Fibroblast of lung (primary cell): ENCODE data around the gene IARS1. TPM values are rescaled to one million over a fixed set of nuclear protein-coding genes. Genes with fewer than 3 reads are reported as not detected.
A peak's percentile ranks its signal among the peaks of the same experiment; 100 is the strongest.

Source experiments
- DNase-seq, 2 donors: peaks; one replicate each; pipeline versions ENCODE4 v3.0.0 to v3.0.0-alpha.2; 2010; ENCODE audit warnings: low read depth in 2 of 2
- H2AFZ ChIP-seq: 2 replicates; pipeline ENCODE4 v1.5.1; 2012; ENCODE audit warnings: low read length, control low read depth, inconsistent platforms
- H3K27ac ChIP-seq: 2 replicates; pipeline ENCODE4 v1.5.1; 2011; ENCODE audit warnings: low read length, control low read depth; ENCODE audit not compliant: insufficient read depth
- H3K27me3 ChIP-seq: 2 replicates; pipeline ENCODE4 v1.5.1; 2011; ENCODE audit warnings: mild to moderate bottlenecking, low read length; ENCODE audit not compliant: control insufficient read depth, insufficient read depth
- H3K36me3 ChIP-seq: 2 replicates; pipeline ENCODE4 v1.5.1; 2011; ENCODE audit warnings: low read length; ENCODE audit not compliant: control insufficient read depth, insufficient read depth
- H3K4me1 ChIP-seq: 2 replicates; pipeline ENCODE4 v1.5.1; 2011; ENCODE audit warnings: low read length; ENCODE audit not compliant: control insufficient read depth, insufficient read depth; ENCODE audit errors: extremely low read depth
- H3K4me2 ChIP-seq: 2 replicates; pipeline ENCODE4 v1.5.1; 2011; ENCODE audit warnings: low read length, control low read depth; ENCODE audit not compliant: insufficient read depth; ENCODE audit errors: extremely low read depth
- H3K4me3 ChIP-seq, 4 experiments: fragments of 200-600 bp in 1 of 4; sonication (generic) in 1 of 4; replicated peaks in 1 of 4; 2 replicates each; pipeline ENCODE4 v1.5.1; 2011 to 2016; ENCODE audit warnings: low read length in 4 of 4, low read depth in 3 of 4, mild to moderate bottlenecking in 3 of 4, control low read depth in 2 of 4, inconsistent platforms in 1 of 4, mixed read lengths in 1 of 4; ENCODE audit not compliant: insufficient read depth in 1 of 4; ENCODE audit errors: control extremely low read depth in 1 of 4
- H3K79me2 ChIP-seq: 2 replicates; pipeline ENCODE4 v1.5.1; 2012; ENCODE audit warnings: mild to moderate bottlenecking, low read length, inconsistent platforms; ENCODE audit not compliant: control insufficient read depth, insufficient read depth
- H3K9ac ChIP-seq: 2 replicates; pipeline ENCODE4 v1.5.1; 2011; ENCODE audit warnings: mild to moderate bottlenecking, low read length, control low read depth; ENCODE audit not compliant: insufficient read depth
- H3K9me3 ChIP-seq: 2 replicates; pipeline ENCODE4 v1.5.1; 2012; ENCODE audit warnings: low read depth, low read length; ENCODE audit not compliant: control insufficient read depth, insufficient read depth
- H4K20me1 ChIP-seq: 2 replicates; pipeline ENCODE4 v1.5.1; 2011; ENCODE audit warnings: low read length; ENCODE audit not compliant: control insufficient read depth, insufficient read depth; ENCODE audit errors: extremely low read depth
- EZH2 ChIP-seq: IDR thresholded peaks from 2 replicates; pipeline ENCODE4 v1.5.1; 2012; ENCODE audit warnings: low read length, control low read depth, mild to moderate bottlenecking; ENCODE audit errors: missing control alignments
- polyA plus RNA-seq, 2 donors: library from polyadenylated mRNA; depleted of rRNA in 1 of 2; stranded (reverse) in 1 of 2; unstranded in 1 of 2; fragments of >200 nt; gene quantifications; 2 replicates each; pipeline ENCODE4 v1.2.1, GENCODE V29; 2011 to 2012; ENCODE audit warnings: missing spikeins in 1 of 2
- total RNA-seq: library from RNA; depleted of rRNA; stranded (reverse); fragments of >200 nt; gene quantifications from 2 replicates; pipeline ENCODE4 v1.2.1, GENCODE V29; 2014
- TF ChIP-seq, protein P1 (sequence below), 2 donors: IDR thresholded peaks in 1 of 2; conservative IDR thresholded peaks in 1 of 2; 1 replicate in 1 of 2; 2 replicates in 1 of 2; pipeline ENCODE4 v1.5.1; 2011 to 2012; ENCODE audit warnings: low read length in 2 of 2, control low read depth in 1 of 2, inconsistent platforms in 1 of 2, low read depth in 1 of 2, mild to moderate bottlenecking in 1 of 2

The IARS1 gene
- total and polyA plus RNA-seq, 2 donors (not counting 1 experiment from before 2014, with no cell fraction given) = 88.4 to 595 TPM

DNA sequence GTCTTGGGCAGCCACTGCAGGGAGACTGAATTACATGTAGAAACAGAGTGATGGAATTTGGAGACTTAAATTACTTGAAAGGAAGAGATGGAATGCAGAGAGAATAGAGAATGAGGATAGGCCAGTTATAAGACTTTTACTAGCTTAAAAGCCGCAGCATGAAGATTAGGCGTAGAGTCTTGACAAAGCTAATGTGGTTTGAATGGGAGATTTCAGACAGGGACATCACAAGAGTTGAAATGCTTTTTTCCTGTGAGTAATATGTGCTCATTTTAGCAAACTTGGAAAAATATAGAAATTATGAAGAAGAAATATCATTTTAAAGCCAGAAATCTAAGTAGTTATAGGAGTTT, 39.8 kb upstream of the IARS1 start:
- Histone ChIP-seq H3K4me1 (no peaks in the 10 kb centered on the region), H3K9ac (no peak overlapping the region), H3K36me3 (no peaks in the 10 kb centered on the region), H3K79me2 (no peaks in the 10 kb centered on the region), H3K4me3 (no peak overlapping the region), H3K27me3 (no peaks in the 10 kb centered on the region), H2AFZ (no peak overlapping the region), H3K9me3 (no peaks in the 10 kb centered on the region), H3K4me2 (no peak overlapping the region), H3K27ac (no peak overlapping the region), H4K20me1 (no peaks in the 10 kb centered on the region)
- TF ChIP-seq, protein P1, sequence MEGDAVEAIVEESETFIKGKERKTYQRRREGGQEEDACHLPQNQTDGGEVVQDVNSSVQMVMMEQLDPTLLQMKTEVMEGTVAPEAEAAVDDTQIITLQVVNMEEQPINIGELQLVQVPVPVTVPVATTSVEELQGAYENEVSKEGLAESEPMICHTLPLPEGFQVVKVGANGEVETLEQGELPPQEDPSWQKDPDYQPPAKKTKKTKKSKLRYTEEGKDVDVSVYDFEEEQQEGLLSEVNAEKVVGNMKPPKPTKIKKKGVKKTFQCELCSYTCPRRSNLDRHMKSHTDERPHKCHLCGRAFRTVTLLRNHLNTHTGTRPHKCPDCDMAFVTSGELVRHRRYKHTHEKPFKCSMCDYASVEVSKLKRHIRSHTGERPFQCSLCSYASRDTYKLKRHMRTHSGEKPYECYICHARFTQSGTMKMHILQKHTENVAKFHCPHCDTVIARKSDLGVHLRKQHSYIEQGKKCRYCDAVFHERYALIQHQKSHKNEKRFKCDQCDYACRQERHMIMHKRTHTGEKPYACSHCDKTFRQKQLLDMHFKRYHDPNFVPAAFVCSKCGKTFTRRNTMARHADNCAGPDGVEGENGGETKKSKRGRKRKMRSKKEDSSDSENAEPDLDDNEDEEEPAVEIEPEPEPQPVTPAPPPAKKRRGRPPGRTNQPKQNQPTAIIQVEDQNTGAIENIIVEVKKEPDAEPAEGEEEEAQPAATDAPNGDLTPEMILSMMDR (conservative IDR thresholded peaks at IDR 0.05 in 1 of 2, IDR thresholded peaks at IDR 0.05 in 1 of 2; ENCODE audit: low read depth in 1 of 2, low read length in 2 of 2) = no peak
- TF ChIP-seq EZH2 = no peak
- no peak for DNase-seq

DNA sequence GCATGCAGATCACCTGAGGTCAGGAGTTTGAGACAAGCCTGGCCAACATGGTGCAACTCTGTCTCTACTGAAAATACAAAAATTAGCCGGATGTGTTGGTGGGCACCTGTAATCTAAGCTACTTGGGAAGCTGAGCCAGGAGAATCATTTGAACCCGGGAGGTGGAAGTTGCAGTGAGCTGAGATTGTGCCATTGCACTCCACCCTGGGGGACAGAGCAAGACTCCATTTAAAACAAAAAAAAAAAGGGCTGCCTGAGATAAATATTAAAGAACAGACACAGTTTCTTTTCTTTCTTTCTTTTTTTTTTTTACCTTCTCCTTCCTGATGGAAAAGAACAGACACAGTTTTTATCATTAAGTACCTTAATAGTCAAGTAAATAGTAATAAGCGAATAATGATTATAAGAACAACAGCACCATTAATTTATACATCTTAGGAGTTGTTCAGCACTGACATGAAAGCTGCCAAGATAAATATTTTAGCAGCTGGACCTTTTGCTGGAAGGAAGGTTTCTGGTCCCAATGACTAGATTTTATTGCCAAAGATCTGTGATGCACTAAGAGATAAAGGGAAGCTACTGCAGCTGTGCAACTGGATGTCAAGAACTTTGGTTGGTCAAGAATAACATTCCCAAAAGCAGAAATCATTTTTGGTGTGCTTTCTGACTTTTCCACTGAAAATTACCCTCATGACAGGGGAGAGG, 39.2 kb upstream of the IARS1 start:
- no peaks in the 10 kb centered on the region for H3K36me3 ChIP-seq
- no peaks in the 10 kb centered on the region for H3K4me1 ChIP-seq
- TF ChIP-seq, protein P1 (conservative IDR thresholded peaks at IDR 0.05 in 1 of 2, IDR thresholded peaks at IDR 0.05 in 1 of 2; ENCODE audit: low read depth in 1 of 2, low read length in 2 of 2) = no peak
- TF ChIP-seq EZH2 = no peak
- H3K79me2 ChIP-seq = no peaks in the 10 kb centered on the region
- peak; percentile 37 to 72 for DNase-seq
- no peak overlapping the region for H3K27ac ChIP-seq
- no peak overlapping the region for H3K4me2 ChIP-seq
- H2AFZ ChIP-seq = no peak overlapping the region
- H3K4me3 ChIP-seq = no peak overlapping the region
- no peaks in the 10 kb centered on the region for H4K20me1 ChIP-seq
- no peaks in the 10 kb centered on the region for H3K9me3 ChIP-seq
- H3K9ac ChIP-seq = no peak overlapping the region
- no peaks in the 10 kb centered on the region for H3K27me3 ChIP-seq

DNA sequence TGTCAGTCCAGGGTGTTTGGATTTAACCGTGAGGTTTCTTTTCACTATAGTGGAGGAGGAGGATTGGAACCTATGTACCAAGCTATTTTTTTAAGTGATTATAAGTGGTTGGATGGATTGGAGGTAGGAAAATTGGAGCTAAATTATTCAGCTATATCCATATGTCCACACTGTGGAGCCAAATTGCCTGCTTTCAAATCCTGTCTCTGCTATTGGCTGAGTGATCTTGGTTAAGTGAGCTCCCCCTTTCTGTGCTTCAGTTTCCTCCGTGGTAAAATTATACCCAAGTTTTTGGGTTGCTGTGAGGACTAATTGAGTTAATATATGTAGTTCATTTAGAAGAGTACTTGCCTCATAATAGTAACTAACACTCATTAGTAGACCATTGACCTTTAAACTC, 34.7 kb upstream of the IARS1 start:
- Histone ChIP-seq H3K4me2 (no peak overlapping the region), H2AFZ (no peak overlapping the region), H3K79me2 (peaks cover 17% of the 10 kb centered on the region), H3K27ac (no peak overlapping the region), H3K9ac (no peak overlapping the region), H4K20me1 (no peaks in the 10 kb centered on the region), H3K9me3 (no peaks in the 10 kb centered on the region), H3K4me3 (no peak overlapping the region), H3K27me3 (no peaks in the 10 kb centered on the region), H3K36me3 (no peaks in the 10 kb centered on the region), H3K4me1 (peaks cover 7% of the 10 kb centered on the region)
- peak; percentile 60 to 83 for DNase-seq
- TF ChIP-seq EZH2 = no peak
- TF ChIP-seq, protein P1 (conservative IDR thresholded peaks at IDR 0.05 in 1 of 2, IDR thresholded peaks at IDR 0.05 in 1 of 2; ENCODE audit: low read depth in 1 of 2, low read length in 2 of 2) = peak; percentile 47 to 52
